ENCODE results near the gene HERPUD1.

HERPUD1 gene

GRCh38 chr16:56910654-56911539 is 21.0 kb upstream of the HERPUD1 start:
- TF ChIP-seq FOXP2 (optimal IDR thresholded peaks at IDR 0.05; ENCODE audit: borderline replicate concordance, extremely low read depth, extremely low read length, insufficient read depth), result no peak
- TF ChIP-seq SIN3A (IDR thresholded peaks at IDR 0.05; ENCODE audit: borderline replicate concordance, insufficient read depth, low read length), result no peak
- no peak for TF ChIP-seq POLR2AphosphoS5 (IDR thresholded peaks at IDR 0.05; ENCODE audit: low read depth, low read length)
- no peak for TF ChIP-seq REST (IDR thresholded peaks at IDR 0.05; ENCODE audit: insufficient read depth in 1 of 2, low read depth in 2 of 2, low read length in 2 of 2)
- TF ChIP-seq TAF1 (IDR thresholded peaks at IDR 0.05; ENCODE audit: borderline replicate concordance, insufficient read depth, low read length), result no peak

GRCh38 chr16:56911771-56912571 is 20.0 kb upstream of the HERPUD1 start:
- no peak for TF ChIP-seq FOXP2 (optimal IDR thresholded peaks at IDR 0.05; ENCODE audit: borderline replicate concordance, extremely low read depth, extremely low read length, insufficient read depth)
- TF ChIP-seq TAF1 (IDR thresholded peaks at IDR 0.05; ENCODE audit: borderline replicate concordance, insufficient read depth, low read length), result no peak
- no peak for TF ChIP-seq REST (IDR thresholded peaks at IDR 0.05; ENCODE audit: insufficient read depth in 1 of 2, low read depth in 2 of 2, low read length in 2 of 2)
- TF ChIP-seq POLR2AphosphoS5 (IDR thresholded peaks at IDR 0.05; ENCODE audit: low read depth, low read length), result no peak
- TF ChIP-seq SIN3A (IDR thresholded peaks at IDR 0.05; ENCODE audit: borderline replicate concordance, insufficient read depth, low read length), result no peak

- TF ChIP-seq FOXP2 (optimal IDR thresholded peaks at IDR 0.05; ENCODE audit: borderline replicate concordance, extremely low read depth, extremely low read length, insufficient read depth), result no peak
- no peak for TF ChIP-seq SIN3A (IDR thresholded peaks at IDR 0.05; ENCODE audit: borderline replicate concordance, insufficient read depth, low read length)
- TF ChIP-seq POLR2AphosphoS5 (IDR thresholded peaks at IDR 0.05; ENCODE audit: low read depth, low read length), result no peak
- TF ChIP-seq REST (IDR thresholded peaks at IDR 0.05; ENCODE audit: insufficient read depth in 1 of 2, low read depth in 2 of 2, low read length in 2 of 2), result no peak
- no peak for TF ChIP-seq TAF1 (IDR thresholded peaks at IDR 0.05; ENCODE audit: borderline replicate concordance, insufficient read depth, low read length)
Measured at GRCh38 chr16:56912746-56913708, 18.9 kb upstream of the HERPUD1 start.

GRCh38 chr16:56914896-56915295 is 17.0 kb upstream of the HERPUD1 start:
- no peak for TF ChIP-seq FOXP2 (optimal IDR thresholded peaks at IDR 0.05; ENCODE audit: borderline replicate concordance, extremely low read depth, extremely low read length, insufficient read depth)
- TF ChIP-seq REST (IDR thresholded peaks at IDR 0.05; ENCODE audit: insufficient read depth in 1 of 2, low read depth in 2 of 2, low read length in 2 of 2), result no peak
- TF ChIP-seq TAF1 (IDR thresholded peaks at IDR 0.05; ENCODE audit: borderline replicate concordance, insufficient read depth, low read length), result no peak
- TF ChIP-seq SIN3A (IDR thresholded peaks at IDR 0.05; ENCODE audit: borderline replicate concordance, insufficient read depth, low read length), result no peak
- TF ChIP-seq POLR2AphosphoS5 (IDR thresholded peaks at IDR 0.05; ENCODE audit: low read depth, low read length), result no peak

All from PFSK-1 (cell line).